ENCODE results near the gene SYT17.
A peak's percentile ranks its signal among the peaks of the same experiment; 100 is the strongest.

Gene SYT17

DNA sequence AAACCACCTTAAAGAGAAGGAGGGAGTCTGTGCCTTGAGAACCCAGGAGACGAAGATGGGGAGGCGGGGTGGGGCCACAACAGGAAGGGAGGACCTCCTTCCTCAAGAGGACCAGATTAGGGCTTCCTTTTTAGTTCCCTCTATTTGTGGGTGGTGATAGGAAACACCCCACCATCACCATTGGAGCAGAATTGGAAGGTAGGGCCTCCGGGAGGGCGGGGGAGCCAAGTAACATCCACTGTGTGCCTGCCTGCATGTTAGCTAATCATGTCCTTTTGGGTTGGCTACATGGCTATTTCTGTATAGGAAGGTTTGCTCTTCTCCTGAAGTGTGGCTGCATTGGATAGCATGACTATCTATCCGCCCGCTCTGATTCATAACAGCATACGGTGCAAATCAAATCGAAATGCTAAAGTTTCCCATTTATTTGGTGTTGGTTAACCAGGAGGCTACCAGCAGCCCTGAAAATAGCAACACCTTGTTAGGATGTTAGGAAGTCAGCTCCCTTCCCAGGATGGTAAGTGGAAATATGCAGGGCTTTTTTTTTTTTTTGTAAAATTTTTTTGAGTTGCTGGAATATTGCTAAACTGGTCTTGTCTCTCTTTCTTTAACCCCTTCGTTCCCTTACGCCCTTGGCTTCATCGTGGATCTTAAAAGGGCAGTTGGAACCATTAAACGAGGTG lies 4.2 kb downstream of the SYT17 start:
- DNase-seq (ENCODE audit: low read depth): no peak
- no peak overlapping the region for H3K4me3 ChIP-seq (ENCODE audit: low read depth, low read length)
- TF ChIP-seq, protein P1, sequence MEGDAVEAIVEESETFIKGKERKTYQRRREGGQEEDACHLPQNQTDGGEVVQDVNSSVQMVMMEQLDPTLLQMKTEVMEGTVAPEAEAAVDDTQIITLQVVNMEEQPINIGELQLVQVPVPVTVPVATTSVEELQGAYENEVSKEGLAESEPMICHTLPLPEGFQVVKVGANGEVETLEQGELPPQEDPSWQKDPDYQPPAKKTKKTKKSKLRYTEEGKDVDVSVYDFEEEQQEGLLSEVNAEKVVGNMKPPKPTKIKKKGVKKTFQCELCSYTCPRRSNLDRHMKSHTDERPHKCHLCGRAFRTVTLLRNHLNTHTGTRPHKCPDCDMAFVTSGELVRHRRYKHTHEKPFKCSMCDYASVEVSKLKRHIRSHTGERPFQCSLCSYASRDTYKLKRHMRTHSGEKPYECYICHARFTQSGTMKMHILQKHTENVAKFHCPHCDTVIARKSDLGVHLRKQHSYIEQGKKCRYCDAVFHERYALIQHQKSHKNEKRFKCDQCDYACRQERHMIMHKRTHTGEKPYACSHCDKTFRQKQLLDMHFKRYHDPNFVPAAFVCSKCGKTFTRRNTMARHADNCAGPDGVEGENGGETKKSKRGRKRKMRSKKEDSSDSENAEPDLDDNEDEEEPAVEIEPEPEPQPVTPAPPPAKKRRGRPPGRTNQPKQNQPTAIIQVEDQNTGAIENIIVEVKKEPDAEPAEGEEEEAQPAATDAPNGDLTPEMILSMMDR (IDR thresholded peaks at IDR 0.05; ENCODE audit: control insufficient read depth, extremely low read depth, insufficient read depth): no peak

DNA sequence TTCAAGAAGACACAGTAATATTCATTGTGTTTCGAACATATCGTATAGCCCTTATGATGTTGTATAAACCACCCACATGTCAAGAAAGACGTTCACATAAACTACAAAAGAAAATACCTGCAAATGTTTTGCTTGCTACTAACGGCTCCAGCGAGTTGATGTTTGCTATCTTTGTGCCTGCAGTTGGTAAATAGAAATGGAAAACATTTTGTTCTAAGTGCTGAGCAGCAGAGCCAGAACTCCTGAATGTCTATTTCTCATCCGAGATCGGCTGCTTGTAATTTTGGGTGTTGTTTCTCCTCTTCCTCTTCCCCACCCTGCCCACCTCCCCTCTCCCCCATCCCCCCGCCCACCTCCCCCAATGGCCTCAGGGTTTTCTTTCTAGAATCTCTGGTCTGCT lies 5.0 kb downstream of the SYT17 start:
- H3K4me3 ChIP-seq (ENCODE audit: low read depth, low read length): no peak overlapping the region
- TF ChIP-seq, protein P1 (IDR thresholded peaks at IDR 0.05; ENCODE audit: control insufficient read depth, extremely low read depth, insufficient read depth): no peak
- no peak for DNase-seq (ENCODE audit: low read depth)

DNA sequence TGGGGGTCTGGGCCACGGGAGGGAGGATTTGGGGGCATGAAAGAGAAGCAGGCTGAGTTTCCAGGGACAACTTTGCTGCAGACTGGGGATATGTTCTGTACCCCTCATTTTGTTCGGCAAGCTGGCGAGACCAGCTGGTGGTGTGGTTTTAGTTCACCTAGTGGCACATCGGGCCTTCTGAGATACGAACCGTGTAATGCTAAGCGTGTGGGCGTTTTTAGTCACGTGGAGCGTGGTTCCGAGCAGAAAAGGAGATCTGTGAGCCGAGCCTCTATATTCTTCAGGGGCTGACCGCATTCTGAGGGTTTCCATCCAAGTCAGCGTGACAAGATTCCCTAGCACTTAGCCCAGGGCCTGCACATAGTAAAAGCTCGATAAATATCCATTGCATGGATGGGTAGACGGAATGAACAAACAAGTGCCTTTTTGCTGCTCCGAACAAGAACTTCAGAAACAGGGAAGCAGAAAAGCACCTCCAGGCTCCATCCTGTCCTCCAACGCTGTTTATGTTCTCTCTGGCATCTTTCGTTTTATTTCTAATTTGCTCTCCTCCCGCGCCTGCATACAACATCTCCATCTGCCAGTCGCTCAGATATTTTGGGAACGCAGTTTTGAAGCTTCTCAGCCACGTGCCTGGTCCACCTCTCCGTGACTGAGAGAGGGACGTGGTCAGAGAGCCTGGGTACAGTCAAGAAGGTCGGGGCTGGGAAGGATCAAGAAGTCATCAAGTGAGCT lies 5.8 kb downstream of the SYT17 start:
- no peak for DNase-seq (ENCODE audit: low read depth)
- H3K4me3 ChIP-seq (ENCODE audit: low read depth, low read length): no peak overlapping the region
- TF ChIP-seq, protein P1 (IDR thresholded peaks at IDR 0.05; ENCODE audit: control insufficient read depth, extremely low read depth, insufficient read depth): no peak

DNA sequence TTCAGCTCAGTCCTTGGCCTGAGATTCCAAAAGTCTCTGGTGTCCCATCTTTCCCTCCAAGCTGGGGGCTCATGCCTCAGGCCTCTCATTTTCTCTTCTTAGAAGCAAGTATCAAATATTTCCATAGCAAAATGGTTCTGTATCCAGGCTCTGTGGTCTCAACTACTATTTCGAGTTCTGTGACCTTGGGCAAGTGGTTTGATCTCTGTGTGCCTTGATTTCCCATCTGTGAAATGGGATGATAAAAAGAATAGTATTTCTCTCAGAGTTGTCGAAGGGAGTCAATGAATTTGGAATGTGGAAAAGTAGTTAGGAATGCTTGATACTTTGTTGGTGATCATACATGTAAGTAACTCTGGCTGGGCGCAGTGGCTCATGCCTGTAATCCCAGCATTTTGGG lies 6.4 kb downstream of the SYT17 start:
- DNase-seq (ENCODE audit: low read depth): no peak
- TF ChIP-seq, protein P1 (IDR thresholded peaks at IDR 0.05; ENCODE audit: control insufficient read depth, extremely low read depth, insufficient read depth): no peak
- H3K4me3 ChIP-seq (ENCODE audit: low read depth, low read length): no peak overlapping the region

DNA sequence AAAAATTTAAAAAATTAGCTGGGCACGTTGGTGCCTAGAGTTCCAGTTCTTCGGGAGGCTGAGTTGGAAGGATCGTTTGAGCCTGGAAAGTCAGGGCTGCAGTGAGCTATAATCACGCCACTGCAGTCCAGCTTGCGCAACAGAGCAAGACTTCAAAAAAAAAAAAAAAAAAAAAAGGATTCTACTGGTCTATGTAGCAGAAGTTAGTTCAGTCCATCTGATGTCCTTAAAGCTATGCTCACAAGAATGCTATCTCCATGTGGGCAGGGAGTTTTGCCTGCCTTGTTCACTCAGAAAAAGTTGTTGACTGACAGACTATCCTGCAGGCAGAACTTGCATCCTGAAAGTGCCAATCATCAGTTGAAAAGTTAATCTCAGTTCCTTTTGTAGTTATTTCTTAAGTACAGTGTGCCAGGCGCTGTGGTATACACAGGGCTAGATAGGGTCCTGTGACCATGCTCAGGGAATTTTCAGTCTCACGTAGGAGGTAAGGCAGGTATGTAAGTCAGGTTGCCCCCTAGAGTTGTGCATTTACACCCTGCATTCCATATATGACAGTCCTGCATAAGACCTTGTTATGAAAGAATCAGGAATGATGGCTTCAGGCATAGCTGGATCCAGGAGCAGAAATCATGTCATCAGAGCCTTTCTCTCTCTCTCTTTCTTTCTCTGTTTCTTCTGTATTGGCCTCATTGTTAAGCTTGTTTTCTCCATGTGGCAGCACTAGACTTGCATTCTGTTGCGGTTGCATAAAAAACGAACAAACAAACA lies 7.6 kb downstream of the SYT17 start:
- TF ChIP-seq, protein P1 (IDR thresholded peaks at IDR 0.05; ENCODE audit: control insufficient read depth, extremely low read depth, insufficient read depth): no peak
- no peak for DNase-seq (ENCODE audit: low read depth)
- no peak overlapping the region for H3K4me3 ChIP-seq (ENCODE audit: low read depth, low read length)

DNA sequence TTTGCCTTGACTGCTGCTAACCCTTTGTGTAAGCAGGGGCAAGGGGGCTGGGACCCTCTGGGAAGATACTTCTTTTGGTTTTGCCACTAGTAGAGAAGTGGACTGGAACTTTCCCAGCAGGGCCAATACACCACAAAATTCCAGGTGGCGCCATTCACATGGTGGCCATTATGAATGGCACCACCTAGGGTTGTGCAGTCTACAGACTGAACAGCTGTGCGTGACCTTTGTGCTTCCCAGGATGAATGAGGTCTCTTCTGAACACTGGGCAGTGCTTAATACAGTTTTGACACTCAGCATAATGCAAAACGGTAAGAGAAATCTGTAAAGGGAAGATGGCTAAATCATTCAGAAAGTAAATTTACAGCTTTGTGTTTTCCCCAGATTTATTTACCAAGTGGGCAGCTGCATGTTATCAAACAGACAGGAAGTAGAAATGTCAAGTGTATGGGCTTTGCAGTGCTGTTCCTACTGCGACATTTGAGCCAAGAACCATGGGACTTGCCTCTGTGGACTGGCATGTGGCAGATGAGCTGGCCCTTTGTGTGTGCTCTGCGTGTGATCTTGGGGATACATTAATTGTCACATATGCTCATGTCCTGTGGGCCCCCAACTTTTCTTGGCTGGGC lies 9.2 kb downstream of the SYT17 start:
- H3K4me3 ChIP-seq (ENCODE audit: low read depth, low read length): no peak overlapping the region
- no peak for DNase-seq (ENCODE audit: low read depth)
- TF ChIP-seq, protein P1 (IDR thresholded peaks at IDR 0.05; ENCODE audit: control insufficient read depth, extremely low read depth, insufficient read depth): 0 out of 2 replicates have a peak, but pooled peaks have one; percentile 4

Data from LNCaP clone FGC (cell line).